GM23248 (cell line): ENCODE results near the gene RAPGEF4. TPM values are rescaled to one million over a fixed set of nuclear protein-coding genes. Genes with fewer than 3 reads are reported as not detected.

ENCODE experiments used
- DNase-seq: peaks from one replicate; pipeline ENCODE4 v3.0.0-alpha.2; 2015
- H2AFZ ChIP-seq: fragments of 200-600 bp; sonication (generic); 2 replicates; pipeline ENCODE4 v1.6.1; 2016; ENCODE audit warnings: antibody characterized with exemption
- H3F3A ChIP-seq: fragments of 200-600 bp; sonication (generic); 2 replicates; pipeline ENCODE4 v1.6.1; 2016; ENCODE audit warnings: mild to moderate bottlenecking, antibody characterized with exemption, mixed run types; ENCODE audit not compliant: insufficient read depth
- H3K27ac ChIP-seq: fragments of 200-600 bp; sonication (generic); 2 replicates; pipeline ENCODE4 v1.5.1; 2016; ENCODE audit warnings: mild to moderate bottlenecking
- H3K27me3 ChIP-seq: fragments of 200-600 bp; sonication (generic); replicated peaks from 2 replicates; pipeline ENCODE4 v1.6.1; 2016; ENCODE audit warnings: mild to moderate bottlenecking; ENCODE audit not compliant: insufficient read depth
- H3K36me3 ChIP-seq: fragments of 200-600 bp; sonication (generic); 2 replicates; pipeline ENCODE4 v1.6.1; 2016; ENCODE audit warnings: low read depth, mild to moderate bottlenecking
- H3K4me1 ChIP-seq: fragments of 200-600 bp; sonication (generic); 2 replicates; pipeline ENCODE4 v1.6.1; 2016; ENCODE audit warnings: mild to moderate bottlenecking; ENCODE audit not compliant: insufficient read depth
- H3K4me2 ChIP-seq: fragments of 200-600 bp; sonication (generic); one replicate; pipeline ENCODE4 v1.6.1; 2016; ENCODE audit warnings: mild to moderate bottlenecking; ENCODE audit not compliant: unreplicated experiment
- H3K4me3 ChIP-seq: fragments of 200-600 bp; sonication (generic); 2 replicates; pipeline ENCODE4 v1.5.1; 2016; ENCODE audit warnings: mild to moderate bottlenecking
- H3K79me2 ChIP-seq: fragments of 200-600 bp; sonication (generic); 2 replicates; pipeline ENCODE4 v1.6.1; 2016; ENCODE audit warnings: mild to moderate bottlenecking; ENCODE audit not compliant: insufficient read depth
- H3K9ac ChIP-seq: fragments of 200-600 bp; sonication (generic); 2 replicates; pipeline ENCODE4 v1.6.1; 2016; ENCODE audit warnings: mild to moderate bottlenecking
- H3K9me2 ChIP-seq: fragments of 200-600 bp; sonication (generic); 2 replicates; pipeline ENCODE4 v1.6.1; 2016; ENCODE audit warnings: mixed run types, mild to moderate bottlenecking, moderate library complexity; ENCODE audit not compliant: insufficient read depth
- H3K9me3 ChIP-seq: fragments of 200-600 bp; sonication (generic); one replicate; pipeline ENCODE4 v1.6.1; 2017; ENCODE audit warnings: low read depth
- H4K20me1 ChIP-seq: fragments of 200-600 bp; sonication (generic); 2 replicates; pipeline ENCODE4 v1.6.0; 2016; ENCODE audit not compliant: insufficient read depth
- EZH2 ChIP-seq: fragments of 200-600 bp; sonication (generic); IDR thresholded peaks from 2 replicates; pipeline ENCODE4 v1.6.1; 2018; ENCODE audit warnings: antibody characterized with exemption, mild to moderate bottlenecking; ENCODE audit not compliant: insufficient read depth, poor library complexity, severe bottlenecking
- EZH2phosphoT487 ChIP-seq: fragments of 200-600 bp; sonication (generic); IDR thresholded peaks from 2 replicates; pipeline ENCODE4 v1.6.1; 2018; ENCODE audit warnings: antibody characterized with exemption, moderate library complexity, mild to moderate bottlenecking, low read depth; ENCODE audit not compliant: insufficient read depth
- WGBS, 2 experiments: methylation state at CpG; one replicate each; pipeline ENCODE4 v1.1.6; 2015 to 2017; ENCODE audit warnings: low lambda C conversion rate in 2 of 2, low coverage in 1 of 2; ENCODE audit errors: missing lambda C conversion rate in 2 of 2; 5-methylcytosine and 5-hydroxymethylcytosine counted together
- in situ Hi-C: fragments of 300-500 bp; cut with MboI; formaldehyde crosslinking; loops from 2 replicates; pipeline ENCODE4 v1.15.0; 2020
- polyA plus RNA-seq: library from polyadenylated mRNA; unstranded; fragments of >200 nt; fragmentation: Nextera tagmentation; extraction: Ambion mirVana; gene quantifications from 2 replicates; pipeline ENCODE4 v1.2.1, GENCODE V29; 2016
- total RNA-seq: library from RNA; depleted of rRNA; stranded (reverse); fragments of >200 nt; shearing (Covaris generic); gene quantifications from 2 replicates; pipeline ENCODE4 v1.2.3, GENCODE V29; 2014

RAPGEF4 gene
- total and polyA plus RNA-seq, 2 experiments from 2014 or later = 2.2 TPM; not detected in 1

- Histone ChIP-seq H3K9ac (no peak overlapping the region), H4K20me1 (no peaks in the 10 kb centered on the region), H3K36me3 (no peaks in the 10 kb centered on the region), H3K4me1 (peaks cover 18% of the 10 kb centered on the region), H3K4me3 (no peak overlapping the region), H3K79me2 (no peaks in the 10 kb centered on the region), H3K9me3 (no peaks in the 10 kb centered on the region), H3K4me2 (no peak overlapping the region), H3F3A (peaks cover 9% of the 10 kb centered on the region), H3K27me3 (no peaks in the 10 kb centered on the region), H3K27ac (no peak overlapping the region), H2AFZ (no peak overlapping the region), H3K9me2 (no peaks in the 10 kb centered on the region)
- no peak for DNase-seq
- in situ Hi-C loops = no loop called here
- WGBS, 2 experiments = 76 to 78% methylated on average over 11 of the region's 11 CpGs
- no peak for TF ChIP-seq EZH2
- no peak for TF ChIP-seq EZH2phosphoT487
Measured at GRCh38 chr2:172955587-172955986, 219.9 kb downstream of the RAPGEF4 start.

GRCh38 chr2:172957734-172958133 lies 222.1 kb downstream of the RAPGEF4 start:
- TF ChIP-seq EZH2 (no peak), EZH2phosphoT487 (no peak)
- DNase-seq = no peak
- Histone ChIP-seq H3K79me2 (no peaks in the 10 kb centered on the region), H2AFZ (no peak overlapping the region), H3K27ac (no peak overlapping the region), H3K9me3 (no peaks in the 10 kb centered on the region), H3K4me3 (no peak overlapping the region), H3F3A (peaks cover 22% of the 10 kb centered on the region), H3K9ac (no peak overlapping the region), H4K20me1 (no peaks in the 10 kb centered on the region), H3K36me3 (no peaks in the 10 kb centered on the region), H3K4me1 (peaks cover 28% of the 10 kb centered on the region), H3K27me3 (no peaks in the 10 kb centered on the region), H3K9me2 (no peaks in the 10 kb centered on the region), H3K4me2 (no peak overlapping the region)
- in situ Hi-C loops = no loop called here

DNA sequence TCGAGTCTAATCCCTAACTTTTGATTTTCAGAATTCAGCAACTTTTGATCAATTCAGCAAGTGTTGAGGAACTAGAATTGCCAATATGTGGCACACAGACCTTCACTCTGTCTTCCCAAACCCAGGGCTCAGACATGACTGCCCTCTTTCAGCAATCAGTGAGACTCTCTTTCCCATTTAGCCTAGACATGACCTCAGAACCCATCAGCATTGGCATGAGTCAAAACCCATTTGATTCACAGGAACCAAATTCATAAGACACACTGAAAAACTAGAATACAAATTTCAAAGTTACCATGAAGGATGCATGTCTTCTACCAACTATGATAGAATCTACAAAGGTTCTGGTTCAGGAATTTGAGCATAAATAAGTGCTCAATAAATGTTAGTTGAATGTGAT lies 226.4 kb downstream of the RAPGEF4 start:
- in situ Hi-C loops = no loop called here
- Histone ChIP-seq H3K4me3 (no peak overlapping the region), H3K79me2 (no peaks in the 10 kb centered on the region), H3K9me3 (no peaks in the 10 kb centered on the region), H3K9me2 (no peaks in the 10 kb centered on the region), H3K4me2 (peak overlapping the region; percentile 32), H3K27ac (no peak overlapping the region), H3K4me1 (peaks cover 28% of the 10 kb centered on the region), H2AFZ (no peak overlapping the region), H3K36me3 (no peaks in the 10 kb centered on the region), H3K27me3 (no peaks in the 10 kb centered on the region), H4K20me1 (no peaks in the 10 kb centered on the region), H3F3A (peaks cover 27% of the 10 kb centered on the region), H3K9ac (no peak overlapping the region)
- no peak for DNase-seq
- 96 to 100% methylated on average over 1 of the region's 1 CpG for WGBS, 2 experiments
- no peak for TF ChIP-seq EZH2phosphoT487
- TF ChIP-seq EZH2 = no peak

- no peak for TF ChIP-seq EZH2
- peak overlapping the region; percentile 32 for H3K4me2 ChIP-seq
- in situ Hi-C loops = no loop called here
- H3K27ac ChIP-seq = peak overlapping the region; percentile 16; the same call in 1 of the 2 replicates
- H3K4me1 ChIP-seq = peaks cover 31% of the 10 kb centered on the region
- DNase-seq = peak; percentile 70
- 77 to 85% methylated on average over 2 of the region's 2 CpGs for WGBS, 2 experiments
- no peak overlapping the region for H3K9ac ChIP-seq
- no peaks in the 10 kb centered on the region for H3K27me3 ChIP-seq
- no peak overlapping the region for H2AFZ ChIP-seq
- no peaks in the 10 kb centered on the region for H3K79me2 ChIP-seq
- no peaks in the 10 kb centered on the region for H4K20me1 ChIP-seq
- no peaks in the 10 kb centered on the region for H3K36me3 ChIP-seq
- H3F3A ChIP-seq = peaks cover 27% of the 10 kb centered on the region
- no peaks in the 10 kb centered on the region for H3K9me3 ChIP-seq
- H3K4me3 ChIP-seq = no peak overlapping the region
- no peaks in the 10 kb centered on the region for H3K9me2 ChIP-seq
Measured at GRCh38 chr2:172962824-172963223, 227.2 kb downstream of the RAPGEF4 start.

DNA sequence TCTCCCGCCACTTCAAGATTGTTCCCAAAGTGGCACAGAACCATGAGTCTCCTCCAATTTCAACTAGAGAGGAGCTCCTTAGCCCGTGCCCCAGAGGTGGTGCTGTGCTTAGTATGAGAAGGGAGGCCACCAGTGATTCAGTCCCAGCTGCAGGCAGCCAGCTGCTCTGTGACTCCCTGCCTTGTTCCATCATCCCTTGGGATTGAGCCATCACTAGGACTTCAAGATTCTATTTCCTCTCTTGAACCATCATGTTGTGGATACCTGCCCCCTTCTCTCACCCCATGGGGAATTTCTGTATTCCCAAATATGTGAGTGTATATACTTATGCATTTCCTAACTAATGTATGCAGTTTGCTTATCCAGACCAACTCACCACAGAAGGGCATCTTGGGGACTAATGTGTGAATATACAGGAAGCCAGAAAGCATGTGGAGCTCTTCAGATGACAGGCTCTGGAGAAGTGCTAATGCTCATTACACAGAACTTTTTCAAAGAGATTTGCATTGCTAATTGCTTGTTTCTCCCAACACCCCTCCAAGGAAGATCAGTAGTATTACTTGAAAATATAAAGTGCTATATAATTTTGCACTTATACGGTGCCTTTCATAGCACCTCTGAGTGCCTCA lies 229.0 kb downstream of the RAPGEF4 start:
- 66 to 80% methylated on average over 3 of the region's 3 CpGs for WGBS, 2 experiments
- H3K27ac ChIP-seq = no peak overlapping the region
- in situ Hi-C loops = no loop called here
- H3K79me2 ChIP-seq = no peaks in the 10 kb centered on the region
- no peak overlapping the region for H3K4me3 ChIP-seq
- TF ChIP-seq EZH2 (no peak), EZH2phosphoT487 (no peak)
- no peak overlapping the region for H3K9ac ChIP-seq
- no peak overlapping the region for H3K4me2 ChIP-seq
- no peaks in the 10 kb centered on the region for H3K9me2 ChIP-seq
- peaks cover 33% of the 10 kb centered on the region for H3F3A ChIP-seq
- H2AFZ ChIP-seq = no peak overlapping the region
- H3K9me3 ChIP-seq = no peaks in the 10 kb centered on the region
- DNase-seq = peak; percentile 72
- peaks cover 39% of the 10 kb centered on the region for H3K4me1 ChIP-seq
- no peaks in the 10 kb centered on the region for H3K27me3 ChIP-seq
- no peaks in the 10 kb centered on the region for H3K36me3 ChIP-seq
- H4K20me1 ChIP-seq = no peaks in the 10 kb centered on the region
